ENCODE results near the gene ZNF780A. TPM values are rescaled to one million over a fixed set of nuclear protein-coding genes. Genes with fewer than 3 reads are reported as not detected.
"Not testable (repeated sequence)": the region's sequence is repeated elsewhere in the genome, so short reads cannot be mapped to it uniquely, and the experiment has no call there.

Gene ZNF780A
- total and polyA plus RNA-seq, 2 donors from 2014 or later = 11.8 to 26.2 TPM

DNA sequence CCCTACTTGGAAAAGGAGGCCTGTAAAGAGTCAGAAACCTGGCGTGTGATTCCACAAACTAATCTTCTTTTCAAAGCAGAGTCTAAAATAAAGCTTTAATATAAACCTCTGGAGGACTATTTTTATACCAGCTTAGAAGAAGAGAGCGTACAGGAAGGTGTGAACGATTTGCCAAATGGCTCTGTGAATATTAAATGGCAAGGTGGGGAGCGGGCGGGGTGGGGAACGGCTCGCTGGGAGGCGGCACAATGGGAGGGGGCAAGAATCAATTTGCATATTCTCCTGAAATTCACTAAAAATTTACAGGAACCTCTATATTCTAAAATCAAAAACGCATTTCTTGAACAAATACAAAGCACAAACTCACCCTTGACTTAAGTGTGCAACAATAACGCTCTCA, 35.7 kb downstream of the ZNF780A start:
- H3K4me3 ChIP-seq (ENCODE audit: low read length in 3 of 3) = peak overlapping the region; percentile 84 to 97 (median 93)
- H3K36me3 ChIP-seq (ENCODE audit: control insufficient read depth in 2 of 3, insufficient read depth in 3 of 3, low read length in 3 of 3) = no peaks in the 10 kb centered on the region
- H3K4me1 ChIP-seq (ENCODE audit: control insufficient read depth in 2 of 3, insufficient read depth in 2 of 3, low read depth in 1 of 3, low read length in 3 of 3) = no peaks in the 10 kb centered on the region
- H3K9me3 ChIP-seq (ENCODE audit: control insufficient read depth in 2 of 3, insufficient read depth in 1 of 3, low read length in 3 of 3) = peaks cover 3 to 14% (median 5%) of the 10 kb centered on the region in 3 donors
- TF ChIP-seq, protein P1, sequence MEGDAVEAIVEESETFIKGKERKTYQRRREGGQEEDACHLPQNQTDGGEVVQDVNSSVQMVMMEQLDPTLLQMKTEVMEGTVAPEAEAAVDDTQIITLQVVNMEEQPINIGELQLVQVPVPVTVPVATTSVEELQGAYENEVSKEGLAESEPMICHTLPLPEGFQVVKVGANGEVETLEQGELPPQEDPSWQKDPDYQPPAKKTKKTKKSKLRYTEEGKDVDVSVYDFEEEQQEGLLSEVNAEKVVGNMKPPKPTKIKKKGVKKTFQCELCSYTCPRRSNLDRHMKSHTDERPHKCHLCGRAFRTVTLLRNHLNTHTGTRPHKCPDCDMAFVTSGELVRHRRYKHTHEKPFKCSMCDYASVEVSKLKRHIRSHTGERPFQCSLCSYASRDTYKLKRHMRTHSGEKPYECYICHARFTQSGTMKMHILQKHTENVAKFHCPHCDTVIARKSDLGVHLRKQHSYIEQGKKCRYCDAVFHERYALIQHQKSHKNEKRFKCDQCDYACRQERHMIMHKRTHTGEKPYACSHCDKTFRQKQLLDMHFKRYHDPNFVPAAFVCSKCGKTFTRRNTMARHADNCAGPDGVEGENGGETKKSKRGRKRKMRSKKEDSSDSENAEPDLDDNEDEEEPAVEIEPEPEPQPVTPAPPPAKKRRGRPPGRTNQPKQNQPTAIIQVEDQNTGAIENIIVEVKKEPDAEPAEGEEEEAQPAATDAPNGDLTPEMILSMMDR (IDR thresholded peaks at IDR 0.05; ENCODE audit: borderline replicate concordance, extremely low read depth, insufficient read depth) = no peak
- H3K9ac ChIP-seq (ENCODE audit: low read length in 3 of 3) = peak overlapping the region in 2 of 3 donors; percentile 59 to 78
- FAIRE-seq = no peak
- intact Hi-C loops (cut with DNase I) = no loop called here
- H3K27me3 ChIP-seq (ENCODE audit: control insufficient read depth, insufficient read depth, low read length) = no peaks in the 10 kb centered on the region
- no peak for DNase-seq
- no peak overlapping the region for H3K27ac ChIP-seq (ENCODE audit: low read depth in 2 of 2, low read length in 2 of 2)

DNA sequence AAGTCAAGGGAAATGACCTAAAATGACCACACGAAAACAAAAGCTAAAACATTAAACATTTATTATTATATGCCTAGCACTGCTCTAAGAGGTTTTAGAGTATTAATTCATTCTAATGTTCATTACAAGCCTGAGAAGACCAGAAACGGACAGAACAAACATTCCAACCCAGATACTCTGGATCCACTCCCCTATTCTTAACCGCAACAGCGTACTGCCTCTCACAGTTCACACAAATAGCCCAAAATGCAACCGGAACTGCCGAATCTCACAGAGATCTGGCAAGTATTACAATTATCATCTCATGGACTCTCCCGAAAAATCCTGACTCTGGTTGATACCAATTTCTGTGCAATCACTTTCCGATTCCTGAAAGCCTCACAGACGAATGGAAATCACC, 36.1 kb downstream of the ZNF780A start:
- intact Hi-C loops (cut with DNase I) = no loop called here
- Histone ChIP-seq H3K9ac (ENCODE audit: low read length in 3 of 3) (no peak overlapping the region), H3K4me1 (ENCODE audit: control insufficient read depth in 2 of 3, insufficient read depth in 2 of 3, low read depth in 1 of 3, low read length in 3 of 3) (no peaks in the 10 kb centered on the region), H3K9me3 (ENCODE audit: control insufficient read depth in 2 of 3, insufficient read depth in 1 of 3, low read length in 3 of 3) (peaks cover 3 to 10% (median 3%) of the 10 kb centered on the region in 3 donors), H3K27ac (ENCODE audit: low read depth in 2 of 2, low read length in 2 of 2) (no peak overlapping the region), H3K4me3 (ENCODE audit: low read length in 3 of 3) (peak overlapping the region in 2 of 3 donors; percentile 21 to 93), H3K36me3 (ENCODE audit: control insufficient read depth in 2 of 3, insufficient read depth in 3 of 3, low read length in 3 of 3) (peaks cover 0 to 2% (median 0%) of the 10 kb centered on the region in 3 donors), H3K27me3 (ENCODE audit: control insufficient read depth, insufficient read depth, low read length) (no peaks in the 10 kb centered on the region)
- FAIRE-seq = no peak
- TF ChIP-seq, protein P1 (IDR thresholded peaks at IDR 0.05; ENCODE audit: borderline replicate concordance, extremely low read depth, insufficient read depth) = no peak
- no peak for DNase-seq

DNA sequence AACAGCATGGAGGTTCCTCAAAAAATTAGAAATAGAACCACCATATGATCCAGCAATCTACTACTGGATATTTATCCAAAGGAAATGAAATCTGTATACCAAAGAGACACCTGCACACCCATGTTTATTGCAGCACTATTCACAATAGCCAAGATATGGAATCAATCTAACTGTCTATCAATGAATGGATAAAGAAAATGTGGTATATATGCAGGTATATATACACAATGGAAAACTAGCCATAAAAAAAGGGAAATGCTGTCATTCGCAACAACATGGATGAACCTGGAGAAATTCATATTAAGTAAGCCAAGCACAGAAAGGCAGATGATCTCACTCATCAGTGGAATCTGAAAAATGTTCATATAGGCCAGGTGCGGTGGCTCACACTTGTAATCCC, 37.3 kb downstream of the ZNF780A start:
- H3K9ac ChIP-seq (ENCODE audit: low read length in 3 of 3) = no peak overlapping the region
- H3K9me3 ChIP-seq (ENCODE audit: control insufficient read depth in 2 of 3, insufficient read depth in 1 of 3, low read length in 3 of 3) = peaks cover 3 to 8% (median 3%) of the 10 kb centered on the region in 3 donors
- DNase-seq = no peak
- no peaks in the 10 kb centered on the region for H3K4me1 ChIP-seq (ENCODE audit: control insufficient read depth in 2 of 3, insufficient read depth in 2 of 3, low read depth in 1 of 3, low read length in 3 of 3)
- no peaks in the 10 kb centered on the region for H3K27me3 ChIP-seq (ENCODE audit: control insufficient read depth, insufficient read depth, low read length)
- no peak overlapping the region for H3K27ac ChIP-seq (ENCODE audit: low read depth in 2 of 2, low read length in 2 of 2)
- intact Hi-C loops (cut with DNase I) = no loop called here
- no peak overlapping the region for H3K4me3 ChIP-seq (ENCODE audit: low read length in 3 of 3)
- FAIRE-seq = no peak
- TF ChIP-seq, protein P1 (IDR thresholded peaks at IDR 0.05; ENCODE audit: borderline replicate concordance, extremely low read depth, insufficient read depth) = no peak
- H3K36me3 ChIP-seq (ENCODE audit: control insufficient read depth in 2 of 3, insufficient read depth in 3 of 3, low read length in 3 of 3) = peaks cover 0 to 10% (median under 1%) of the 10 kb centered on the region in 3 donors

DNA sequence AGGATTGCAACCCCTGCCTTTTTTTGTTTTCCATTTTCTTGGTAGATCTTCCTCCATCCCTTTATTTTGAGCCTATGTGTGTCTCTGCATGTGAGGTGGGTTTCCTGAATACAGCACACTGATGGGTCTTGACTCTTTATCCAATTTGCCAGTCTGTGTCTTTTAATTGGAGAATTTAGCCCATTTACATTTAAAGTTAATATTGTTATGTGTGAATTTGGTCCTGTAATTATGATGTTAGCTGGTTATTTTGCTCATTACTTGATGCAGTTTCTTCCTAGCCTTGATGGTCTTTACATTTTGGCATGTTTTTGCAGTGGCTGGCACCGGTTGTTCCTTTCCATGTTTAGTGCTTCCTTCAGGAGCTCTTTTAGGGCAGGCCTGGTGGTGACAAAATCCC, 49.0 kb downstream of the ZNF780A start:
- H3K4me1 ChIP-seq (ENCODE audit: control insufficient read depth in 2 of 3, insufficient read depth in 2 of 3, low read depth in 1 of 3, low read length in 3 of 3); H3K27me3 ChIP-seq (ENCODE audit: control insufficient read depth, insufficient read depth, low read length); H3K9ac ChIP-seq (ENCODE audit: low read length in 3 of 3); DNase-seq; H3K4me3 ChIP-seq (ENCODE audit: low read length in 3 of 3); H3K27ac ChIP-seq (ENCODE audit: low read depth in 2 of 2, low read length in 2 of 2); FAIRE-seq; intact Hi-C loops (cut with DNase I): not testable (repeated sequence)
- Histone ChIP-seq H3K36me3 (ENCODE audit: control insufficient read depth in 2 of 3, insufficient read depth in 3 of 3, low read length in 3 of 3) (peaks cover 7 to 30% (median 9%) of the 10 kb centered on the region in 3 donors), H3K9me3 (ENCODE audit: control insufficient read depth in 2 of 3, insufficient read depth in 1 of 3, low read length in 3 of 3) (peaks cover 6 to 24% (median 15%) of the 10 kb centered on the region in 3 donors)

DNA sequence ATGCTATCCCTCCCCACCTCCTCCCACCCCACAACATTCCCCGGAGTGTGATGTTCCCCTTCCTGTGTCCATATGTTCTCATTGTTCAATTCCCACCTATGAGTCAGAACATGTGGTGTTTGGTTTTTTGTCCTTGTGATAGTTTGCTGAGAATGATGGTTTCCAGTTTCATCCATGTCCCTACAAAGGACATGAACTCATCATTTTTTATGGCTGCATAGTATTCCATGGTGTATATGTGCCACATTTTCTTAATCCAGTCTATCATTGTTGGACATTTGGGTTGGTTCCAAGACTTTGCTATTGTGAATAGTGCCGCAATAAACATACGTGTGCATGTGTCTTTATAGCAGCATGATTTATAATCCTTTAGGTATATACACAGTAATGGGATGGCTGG, 52.7 kb downstream of the ZNF780A start:
- H3K27ac ChIP-seq (ENCODE audit: low read depth in 2 of 2, low read length in 2 of 2); H3K4me1 ChIP-seq (ENCODE audit: control insufficient read depth in 2 of 3, insufficient read depth in 2 of 3, low read depth in 1 of 3, low read length in 3 of 3); DNase-seq; intact Hi-C loops (cut with DNase I); H3K27me3 ChIP-seq (ENCODE audit: control insufficient read depth, insufficient read depth, low read length); H3K36me3 ChIP-seq (ENCODE audit: control insufficient read depth in 2 of 3, insufficient read depth in 3 of 3, low read length in 3 of 3); H3K9ac ChIP-seq (ENCODE audit: low read length in 3 of 3); H3K4me3 ChIP-seq (ENCODE audit: low read length in 3 of 3); FAIRE-seq: not testable (repeated sequence)
- H3K9me3 ChIP-seq (ENCODE audit: control insufficient read depth in 2 of 3, insufficient read depth in 1 of 3, low read length in 3 of 3) = peaks cover 2 to 38% (median 32%) of the 10 kb centered on the region in 3 donors

Data from kidney (tissue), 14 donors.